CD4-positive, alpha-beta T cell (primary cell): ENCODE results near the gene HKDC1. TPM values are rescaled to one million over a fixed set of nuclear protein-coding genes. Genes with fewer than 3 reads are reported as not detected.

Experiments used
- ATAC-seq: fragments of 200-7000 bp; cut with Tn5 transposase; one replicate; pipeline ENCODE4 v1.10.0; 2022; ENCODE audit warnings: mild to moderate bottlenecking; ENCODE audit not compliant: poor library complexity
- CTCF ChIA-PET: fragments of 350-600 bp; sonication (Branson Sonifier 250); formaldehyde crosslinking; loops from one replicate; lab custom pipeline; 2021; ENCODE audit warnings: antibody characterized with exemption, inconsistent platforms; lab: Charles Lee
- POLR2A ChIA-PET: fragments of 350-600 bp; sonication (Branson Sonifier 250); formaldehyde crosslinking; loops from one replicate; lab custom pipeline; 2021; ENCODE audit warnings: antibody characterized with exemption, inconsistent platforms; lab: Charles Lee
- DNase-seq, 14 experiments: peaks; one replicate each; pipeline ENCODE4 v3.0.0-alpha.2; 2013 to 2020; ENCODE audit warnings: mixed read lengths in 2 of 14
- H3K27ac ChIP-seq, 2 donors: one replicate each; pipeline versions ENCODE4 v1.5.1 to v1.7.0; 2013; ENCODE audit warnings: low read length in 2 of 2, low read depth in 1 of 2, mild to moderate bottlenecking in 1 of 2
- H3K27me3 ChIP-seq, 2 experiments: 1 replicate in 1 of 2; 2 replicates in 1 of 2; pipeline versions ENCODE4 v1.6.1 to v1.7.0; 2013; ENCODE audit warnings: low read length in 2 of 2, control low read depth in 1 of 2, mild to moderate bottlenecking in 1 of 2, moderate library complexity in 1 of 2; ENCODE audit not compliant: insufficient read depth in 2 of 2, control insufficient read depth in 1 of 2
- H3K36me3 ChIP-seq: one replicate; pipeline ENCODE4 v1.6.1; 2013; ENCODE audit warnings: low read length, control low read depth; ENCODE audit not compliant: insufficient read depth
- H3K4me1 ChIP-seq: one replicate; pipeline ENCODE4 v1.6.1; 2013; ENCODE audit warnings: low read length, control low read depth; ENCODE audit not compliant: insufficient read depth
- H3K4me3 ChIP-seq: one replicate; pipeline ENCODE4 v1.5.1; 2013; ENCODE audit warnings: mild to moderate bottlenecking, low read length, moderate library complexity
- H3K9me3 ChIP-seq, 2 experiments: 1 replicate in 1 of 2; 2 replicates in 1 of 2; pipeline versions ENCODE4 v1.6.1 to v1.7.0; 2013; ENCODE audit warnings: low read length in 2 of 2, mild to moderate bottlenecking in 2 of 2, control low read depth in 1 of 2, moderate library complexity in 1 of 2; ENCODE audit not compliant: control insufficient read depth in 1 of 2, insufficient read depth in 1 of 2
- H3K27ac Mint-ChIP-seq: one replicate; pipeline ENCODE4 v1.8.0; 2020; ENCODE audit warnings: mixed read lengths
- H3K27me3 Mint-ChIP-seq: one replicate; pipeline ENCODE4 v1.8.0; 2021; ENCODE audit warnings: mixed read lengths
- H3K36me3 Mint-ChIP-seq: one replicate; pipeline ENCODE4 v1.8.0; 2021; ENCODE audit warnings: low read depth, mixed read lengths
- H3K4me1 Mint-ChIP-seq: one replicate; pipeline ENCODE4 v1.8.0; 2021; ENCODE audit warnings: low read depth, mixed read lengths
- H3K4me3 Mint-ChIP-seq: one replicate; pipeline ENCODE4 v1.8.0; 2020; ENCODE audit warnings: mild to moderate bottlenecking, mixed read lengths
- H3K9me3 Mint-ChIP-seq: one replicate; pipeline ENCODE4 v1.8.0; 2020; ENCODE audit warnings: mixed read lengths
- intact Hi-C, 2 experiments: fragments of 100-400 bp; cut with DNase I in 1 of 2; cut with micrococcal nuclease in 1 of 2; formaldehyde crosslinking; loops; one replicate each; pipeline versions ENCODE4 v1.15.1 to v1.9.0; 2023 to 2025; cut with DNase I, micrococcal nuclease
- total RNA-seq, 174 experiments: library from RNA in 2 of 174; stranded (reverse) in 2 of 174; gene quantifications; one replicate each; pipeline ENCODE4 v1.2.3 and lab custom pipeline; 2021 to 2026
- TF ChIP-seq, protein P1 (sequence below): fragments of 200-600 bp; IDR thresholded peaks from one replicate; pipeline ENCODE4 v1.8.0; 2022; ENCODE audit warnings: antibody characterized with exemption, mild to moderate bottlenecking

Gene HKDC1
- total RNA-seq, 2 experiments from 2014 or later: 3.1 to 4.5 TPM

DNA sequence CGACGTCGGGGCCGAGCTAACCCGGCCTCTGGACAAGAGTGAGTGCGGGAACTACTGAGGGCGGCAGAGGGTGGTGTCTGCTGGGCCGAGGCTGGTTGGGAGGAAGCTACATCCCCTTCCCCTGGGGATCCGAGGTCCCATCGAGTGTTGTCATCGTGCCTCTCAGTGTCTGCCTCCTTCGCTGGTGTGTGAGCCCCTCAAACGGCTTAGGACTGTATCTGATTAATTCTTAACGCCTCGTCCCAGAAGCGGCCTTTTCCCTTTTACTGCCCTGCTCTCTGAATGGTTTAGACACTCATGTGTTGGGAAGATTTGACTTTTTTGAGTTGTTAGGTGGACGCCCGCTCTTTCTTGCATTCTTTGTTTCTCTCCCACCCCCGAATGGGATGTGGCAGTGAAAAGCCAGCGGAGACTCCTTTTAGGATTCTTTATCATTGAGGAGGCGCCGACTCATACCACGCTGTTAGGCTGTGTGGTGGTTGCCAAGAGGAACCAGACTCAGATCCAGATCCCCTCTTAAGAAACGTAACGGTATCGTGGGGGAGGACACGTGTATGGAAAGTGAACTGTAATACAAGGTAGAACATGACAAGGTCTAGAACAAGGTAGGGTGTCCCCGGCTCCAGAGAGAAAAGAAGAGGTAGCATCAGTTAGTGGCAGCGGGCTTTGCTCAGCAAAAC is 39.5 kb upstream of the HKDC1 start:
- Mint-ChIP-seq H3K27ac (peak overlapping the region; percentile 100), H3K4me3 (peak overlapping the region; percentile 98), H3K4me1 (peaks cover 54% of the 10 kb centered on the region), H3K27me3 (no peaks in the 10 kb centered on the region), H3K36me3 (peaks cover 46% of the 10 kb centered on the region), H3K9me3 (no peaks in the 10 kb centered on the region)
- CTCF ChIA-PET: interaction anchor here (1.1 kb wide), 1 partner anchor 227 kb away, joined by 4 read pairs; no protein-coding TSS in a partner anchor
- peaks cover 21% of the 10 kb centered on the region for H3K4me1 ChIP-seq
- DNase-seq (peak in 4 of 14 experiments; percentile 13 to 42 (median 36)), ATAC-seq (peak; percentile 23)
- H3K27ac ChIP-seq: peak overlapping the region; percentile 94 to 95
- no peaks in the 10 kb centered on the region for H3K27me3 ChIP-seq
- POLR2A ChIA-PET: interaction anchor here (0.5 to 2.0 kb wide), 11 partner anchors 13 to 848 kb away, joined by 3 to 11 read pairs (median 3); partner anchors contain the start of genes HNRNPH3 and PBLD
- TF ChIP-seq, protein P1, sequence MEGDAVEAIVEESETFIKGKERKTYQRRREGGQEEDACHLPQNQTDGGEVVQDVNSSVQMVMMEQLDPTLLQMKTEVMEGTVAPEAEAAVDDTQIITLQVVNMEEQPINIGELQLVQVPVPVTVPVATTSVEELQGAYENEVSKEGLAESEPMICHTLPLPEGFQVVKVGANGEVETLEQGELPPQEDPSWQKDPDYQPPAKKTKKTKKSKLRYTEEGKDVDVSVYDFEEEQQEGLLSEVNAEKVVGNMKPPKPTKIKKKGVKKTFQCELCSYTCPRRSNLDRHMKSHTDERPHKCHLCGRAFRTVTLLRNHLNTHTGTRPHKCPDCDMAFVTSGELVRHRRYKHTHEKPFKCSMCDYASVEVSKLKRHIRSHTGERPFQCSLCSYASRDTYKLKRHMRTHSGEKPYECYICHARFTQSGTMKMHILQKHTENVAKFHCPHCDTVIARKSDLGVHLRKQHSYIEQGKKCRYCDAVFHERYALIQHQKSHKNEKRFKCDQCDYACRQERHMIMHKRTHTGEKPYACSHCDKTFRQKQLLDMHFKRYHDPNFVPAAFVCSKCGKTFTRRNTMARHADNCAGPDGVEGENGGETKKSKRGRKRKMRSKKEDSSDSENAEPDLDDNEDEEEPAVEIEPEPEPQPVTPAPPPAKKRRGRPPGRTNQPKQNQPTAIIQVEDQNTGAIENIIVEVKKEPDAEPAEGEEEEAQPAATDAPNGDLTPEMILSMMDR: no peak
- peak overlapping the region; percentile 83 for H3K4me3 ChIP-seq
- no peaks in the 10 kb centered on the region for H3K9me3 ChIP-seq
- intact Hi-C loops: loop anchor here (1.0 to 10.0 kb wide), 7 partner anchors 42 to 653 kb away; partner anchors contain the start of genes VPS26A (in 2 of the 2), CCAR1 (in 1 of the 2), DDX21 (in 1 of the 2) and HKDC1 (in 1 of the 2)
- peaks cover 21% of the 10 kb centered on the region for H3K36me3 ChIP-seq

DNA sequence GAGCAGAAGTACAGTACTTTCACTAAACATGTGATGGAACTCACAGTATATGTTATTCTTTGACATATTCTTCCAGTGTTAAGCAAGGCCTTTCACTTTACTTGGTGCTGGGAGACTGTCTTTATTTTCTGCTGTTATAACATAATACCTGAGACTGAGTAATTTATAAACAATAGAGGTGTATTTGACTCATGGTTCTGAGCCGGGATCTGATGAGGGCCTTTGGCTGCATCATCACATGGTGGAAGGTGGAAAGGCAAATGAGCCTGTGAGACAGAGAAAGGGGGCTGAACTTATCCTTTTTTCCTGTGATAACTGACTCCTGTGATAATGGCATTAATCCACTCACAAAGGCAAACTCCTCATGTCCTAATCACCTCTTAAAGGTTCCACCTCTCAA is 38.7 kb upstream of the HKDC1 start:
- Mint-ChIP-seq H3K9me3 (no peaks in the 10 kb centered on the region), H3K27ac (peak overlapping the region; percentile 100), H3K4me3 (peak overlapping the region; percentile 98), H3K4me1 (peaks cover 54% of the 10 kb centered on the region), H3K27me3 (no peaks in the 10 kb centered on the region), H3K36me3 (peaks cover 54% of the 10 kb centered on the region)
- Histone ChIP-seq H3K27me3 (no peaks in the 10 kb centered on the region), H3K36me3 (peaks cover 29% of the 10 kb centered on the region), H3K27ac (peak overlapping the region; percentile 22 to 33), H3K4me3 (peak overlapping the region; percentile 83), H3K4me1 (peaks cover 21% of the 10 kb centered on the region), H3K9me3 (no peaks in the 10 kb centered on the region)
- TF ChIP-seq, protein P1: no peak
- CTCF ChIA-PET: no interaction called here
- ATAC-seq (no peak), DNase-seq (no peak)
- intact Hi-C loops: loop anchor here (2.0 to 10.0 kb wide), 6 partner anchors 41 to 654 kb away; partner anchors contain the start of genes CCAR1 (in 1 of the 2), DDX21 (in 1 of the 2), HKDC1 (in 1 of the 2) and SLC25A16 (in 1 of the 2)
- POLR2A ChIA-PET: no interaction called here

DNA sequence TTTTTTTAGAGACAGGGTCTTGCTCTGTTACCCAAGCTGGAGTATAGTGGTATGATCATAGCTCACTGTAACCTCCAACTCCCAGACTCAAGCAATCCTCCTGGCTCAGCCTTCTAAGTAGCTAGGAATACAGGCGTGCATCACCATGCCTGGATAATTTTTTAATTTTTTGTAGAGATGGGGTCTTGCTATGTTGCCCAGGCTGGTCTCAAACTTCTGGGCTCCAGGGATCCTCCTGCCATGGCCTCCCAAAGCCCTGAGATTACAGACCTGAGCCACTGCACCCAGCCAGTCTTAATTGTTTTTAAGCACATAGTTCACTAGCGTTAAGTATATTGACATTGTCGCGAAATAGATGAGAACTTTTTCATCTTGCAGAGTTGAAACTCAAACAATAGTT is 38.1 kb upstream of the HKDC1 start:
- Histone ChIP-seq H3K27me3 (no peaks in the 10 kb centered on the region), H3K4me1 (peaks cover 21% of the 10 kb centered on the region), H3K4me3 (no peak overlapping the region), H3K27ac (no peak overlapping the region), H3K9me3 (no peaks in the 10 kb centered on the region), H3K36me3 (peaks cover 34% of the 10 kb centered on the region)
- intact Hi-C loops: loop anchor here (5.0 to 10.0 kb wide), 5 partner anchors 40 to 655 kb away; partner anchors contain the start of genes CCAR1 (in 1 of the 2), DDX21 (in 1 of the 2), HKDC1 (in 1 of the 2) and SLC25A16 (in 1 of the 2)
- TF ChIP-seq, protein P1: no peak
- Mint-ChIP-seq H3K27ac (peak overlapping the region; percentile 100), H3K36me3 (peaks cover 60% of the 10 kb centered on the region), H3K9me3 (no peaks in the 10 kb centered on the region), H3K27me3 (no peaks in the 10 kb centered on the region), H3K4me1 (peaks cover 54% of the 10 kb centered on the region), H3K4me3 (no peak overlapping the region)
- CTCF ChIA-PET: no interaction called here
- POLR2A ChIA-PET: no interaction called here
- ATAC-seq: no peak
- no peak for DNase-seq
